GM12878 (cell line): ENCODE measurements around the gene OTOS. TPM values are rescaled to one million over a fixed set of nuclear protein-coding genes. Genes with fewer than 3 reads are reported as not detected.

Source experiments
- ATAC-seq: fragments of 200-7000 bp; cut with Tn5 transposase; 3 replicates; pipeline ENCODE4 v1.9.1; 2020; ENCODE audit warnings: mild to moderate bottlenecking, moderate library complexity
- BruUV-seq: library from RNA; stranded (reverse); fragments of 400-500 nt; replicated peaks from 2 replicates; lab custom pipeline; 2021; lab: Mats Ljungman, UMichigan
- CTCF ChIA-PET: fragments of 300-600 bp; sonication (Branson Sonifier 250); formaldehyde crosslinking; extraction: SDS; loops from one replicate; lab custom pipeline; 2021; ENCODE audit warnings: inconsistent platforms; lab: Yijun Ruan, JAX
- POLR2A ChIA-PET: fragments of 350-600 bp; formaldehyde crosslinking; extraction: SDS; loops from one replicate; lab custom pipeline; 2021; ENCODE audit warnings: inconsistent platforms; lab: Charles Lee
- RAD21 ChIA-PET: fragments of 300-600 bp; sonication (Branson Sonifier 250); formaldehyde crosslinking; loops from one replicate; lab custom pipeline; 2023; ENCODE audit warnings: antibody characterized with exemption; ENCODE audit not compliant: unreplicated experiment; lab: Charles Lee
- SMC1A ChIA-PET: fragments of 300-600 bp; sonication (Branson Sonifier 250); formaldehyde crosslinking; loops from one replicate; lab custom pipeline; 2023; ENCODE audit not compliant: unreplicated experiment, uncharacterized antibody; lab: Charles Lee
- DNase-seq: peaks from one replicate; pipeline ENCODE4 v3.0.0-alpha.2; 2011; ENCODE audit warnings: low read depth, low spot score
- FAIRE-seq: peaks from 3 replicates; lab custom pipeline; 2011; peaks lifted over from hg19 to GRCh38; lab: Jason Lieb, UNC
- H2AFZ ChIP-seq: 2 replicates; pipeline ENCODE4 v1.6.0; 2011; ENCODE audit warnings: low read depth, low read length, control low read depth; ENCODE audit not compliant: control insufficient read depth
- H3K27ac ChIP-seq: 2 replicates; pipeline ENCODE4 v1.5.1; 2011; ENCODE audit warnings: control low read depth; ENCODE audit not compliant: control insufficient read depth, insufficient read depth
- H3K27me3 ChIP-seq, 2 experiments: replicated peaks in 1 of 2; 2 replicates each; pipeline versions ENCODE4 v1.6.0 to v1.6.1; 2011; ENCODE audit warnings: low read length in 1 of 2; ENCODE audit not compliant: control insufficient read depth in 2 of 2, insufficient read depth in 2 of 2
- H3K36me3 ChIP-seq, 2 experiments: 2 replicates each; pipeline ENCODE4 v1.5.1; 2011; ENCODE audit warnings: low read length in 1 of 2; ENCODE audit not compliant: control insufficient read depth in 2 of 2, insufficient read depth in 2 of 2
- H3K4me1 ChIP-seq: 2 replicates; pipeline ENCODE4 v1.6.1; 2011; ENCODE audit warnings: mild to moderate bottlenecking, low read length, moderate library complexity, mixed read lengths; ENCODE audit not compliant: control insufficient read depth, insufficient read depth
- H3K4me2 ChIP-seq: 2 replicates; pipeline ENCODE4 v1.6.0; 2011; ENCODE audit warnings: control low read depth; ENCODE audit not compliant: control insufficient read depth, insufficient read depth
- H3K4me3 ChIP-seq: fragments of 200-600 bp; sonication (generic); 2 replicates; pipeline ENCODE4 v1.5.1; 2016
- H3K79me2 ChIP-seq: 2 replicates; pipeline ENCODE4 v1.6.0; 2011; ENCODE audit warnings: low read length; ENCODE audit not compliant: control insufficient read depth, insufficient read depth
- H3K9ac ChIP-seq: 2 replicates; pipeline ENCODE4 v1.8.0; 2011; ENCODE audit warnings: low read length, control low read depth, mixed read lengths; ENCODE audit not compliant: control insufficient read depth, insufficient read depth
- H3K9me3 ChIP-seq: replicated peaks from 3 replicates; pipeline ENCODE4 v1.5.1; 2011; ENCODE audit warnings: mild to moderate bottlenecking, low read length; ENCODE audit not compliant: control insufficient read depth, insufficient read depth
- H4K20me1 ChIP-seq: 2 replicates; pipeline ENCODE4 v1.6.0; 2011; ENCODE audit not compliant: control insufficient read depth, insufficient read depth
- ATF7 ChIP-seq: fragments of 450-650 bp; IDR thresholded peaks from 2 replicates; pipeline ENCODE4 v1.6.1; 2016; ENCODE audit warnings: low read depth, mild to moderate bottlenecking
- EED ChIP-seq: sonication (generic); IDR thresholded peaks from 2 replicates; pipeline ENCODE4 v1.6.1; 2016; ENCODE audit warnings: antibody characterized with exemption, low read depth
- IKZF1 ChIP-seq: fragments of 450-650 bp; conservative IDR thresholded peaks from 2 replicates; pipeline ENCODE4 v1.6.1; 2017; ENCODE audit warnings: antibody characterized with exemption, mild to moderate bottlenecking
- MEF2A ChIP-seq: IDR thresholded peaks from 2 replicates; pipeline ENCODE4 v1.6.1; 2011; ENCODE audit warnings: low read depth, mild to moderate bottlenecking, low read length, moderate library complexity; ENCODE audit not compliant: insufficient read depth
- MTA3 ChIP-seq: IDR thresholded peaks from 2 replicates; pipeline ENCODE4 v1.6.1; 2012; ENCODE audit warnings: low read length, inconsistent platforms, borderline replicate concordance
- POLR2A ChIP-seq: IDR thresholded peaks from 2 replicates; pipeline ENCODE4 v1.6.1; 2011; ENCODE audit warnings: low read depth, mild to moderate bottlenecking, low read length
- POLR2AphosphoS5 ChIP-seq: IDR thresholded peaks from 2 replicates; pipeline ENCODE4 v1.6.1; 2011; ENCODE audit warnings: mild to moderate bottlenecking, low read length, inconsistent platforms
- RCOR1 ChIP-seq: conservative IDR thresholded peaks from 2 replicates; pipeline ENCODE4 v1.6.1; 2012; ENCODE audit warnings: low read depth, low read length, improper control_type of control experiment
- SMAD5 ChIP-seq: IDR thresholded peaks from 2 replicates; pipeline ENCODE4 v1.6.1; 2016; ENCODE audit warnings: antibody characterized with exemption, low read depth
- SUPT20H ChIP-seq: IDR thresholded peaks from 2 replicates; pipeline ENCODE4 v1.6.1; 2011; ENCODE audit warnings: low read depth, mild to moderate bottlenecking, low read length, moderate library complexity, borderline replicate concordance; ENCODE audit not compliant: control insufficient read depth
- WRNIP1 ChIP-seq: IDR thresholded peaks from 2 replicates; pipeline ENCODE4 v1.6.1; 2011; ENCODE audit warnings: low read depth, low read length, improper control_type of control experiment, borderline replicate concordance
- ZBED1 ChIP-seq: IDR thresholded peaks from 2 replicates; pipeline ENCODE4 v1.6.1; 2016; ENCODE audit warnings: borderline replicate concordance
- ZNF217 ChIP-seq: fragments of 450-650 bp; IDR thresholded peaks from 2 replicates; pipeline ENCODE4 v1.6.1; 2017; ENCODE audit warnings: antibody characterized with exemption, mild to moderate bottlenecking
- WGBS: methylation state at CpG from one replicate; pipeline ENCODE4 v1.1.6; 2016; ENCODE audit warnings: low lambda C conversion rate; ENCODE audit not compliant: insufficient replicate concordance, insufficient coverage; ENCODE audit errors: missing lambda C conversion rate; 5-methylcytosine and 5-hydroxymethylcytosine counted together
- in situ Hi-C: fragments of 300-500 bp; cut with MboI; formaldehyde crosslinking; loops from 9 replicates; pipeline ENCODE4 v1.14.3; 2018; ENCODE audit warnings: mixed read lengths
- intact Hi-C: fragments of 100-400 bp; cut with micrococcal nuclease; formaldehyde crosslinking; loops from one replicate; pipeline ENCODE4 v1.14.2; 2022; ENCODE audit not compliant: unreplicated experiment
- polyA plus RNA-seq, 11 experiments: library from polyadenylated mRNA; depleted of rRNA in 4 of 11; unstranded in 6 of 11; stranded (reverse) in 5 of 11; fragments of >200 nt; fragmentation: Nextera tagmentation in 4 of 11; fragmentation: Illumina TruSeq in 1 of 11; extraction: Ambion mirVana in 4 of 11; extraction: Trizol in 1 of 11; gene quantifications; 1 replicate in 1 of 11; 2 replicates in 10 of 11; pipeline versions ENCODE4 v1.2.1 to v1.2.3, GENCODE V29; 2011 to 2016; ENCODE audit warnings: inconsistent platforms in 2 of 11, missing spikeins in 2 of 11, low read depth in 1 of 11
- total RNA-seq, 4 experiments: library from RNA; depleted of rRNA in 3 of 4; stranded (reverse); fragments of >200 nt in 3 of 4; fragmentation: Illumina TruSeq in 1 of 4; extraction: Trizol in 1 of 4; gene quantifications; 2 replicates each; pipeline versions ENCODE4 v1.2.1 to v1.2.3, GENCODE V29; 2013 to 2021
- TF ChIP-seq, protein P1 (sequence below): fragments of 450-650 bp; IDR thresholded peaks from 2 replicates; pipeline ENCODE4 v1.6.1; 2017; ENCODE audit warnings: mild to moderate bottlenecking, moderate library complexity
- TF ChIP-seq, protein P2 (sequence below): IDR thresholded peaks from 2 replicates; pipeline ENCODE4 v1.6.1; 2011; ENCODE audit warnings: borderline replicate concordance, low read depth, mild to moderate bottlenecking, moderate library complexity, mixed read lengths, low read length; ENCODE audit not compliant: insufficient read depth; ENCODE audit errors: extremely low read length

Gene OTOS
- total and polyA plus RNA-seq, 10 of the 15 experiments (the other 5 are each of a cell fraction or from before 2014, with no cell fraction given) = not detected

DNA sequence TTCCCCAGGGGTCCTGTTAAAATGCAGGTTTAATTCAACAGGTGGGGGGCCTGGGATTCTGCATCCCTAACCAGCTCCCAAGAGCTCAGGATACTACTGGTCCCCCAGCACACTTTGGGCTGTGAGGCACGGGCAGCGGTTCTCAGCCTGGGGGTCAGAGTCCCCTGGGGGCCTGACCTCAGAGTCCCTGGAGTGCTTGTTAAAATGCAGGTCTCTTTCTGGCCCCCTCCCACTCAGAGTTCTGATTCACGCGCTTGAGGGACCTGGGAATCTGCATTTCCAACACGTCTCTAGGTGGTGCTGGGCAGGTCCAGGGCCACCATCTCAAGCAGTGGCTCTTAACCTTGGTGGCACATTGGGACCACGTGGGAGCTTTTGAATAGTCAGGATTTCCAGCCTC is 2.8 kb upstream of the OTOS start (continued):
- TF ChIP-seq, protein P1, sequence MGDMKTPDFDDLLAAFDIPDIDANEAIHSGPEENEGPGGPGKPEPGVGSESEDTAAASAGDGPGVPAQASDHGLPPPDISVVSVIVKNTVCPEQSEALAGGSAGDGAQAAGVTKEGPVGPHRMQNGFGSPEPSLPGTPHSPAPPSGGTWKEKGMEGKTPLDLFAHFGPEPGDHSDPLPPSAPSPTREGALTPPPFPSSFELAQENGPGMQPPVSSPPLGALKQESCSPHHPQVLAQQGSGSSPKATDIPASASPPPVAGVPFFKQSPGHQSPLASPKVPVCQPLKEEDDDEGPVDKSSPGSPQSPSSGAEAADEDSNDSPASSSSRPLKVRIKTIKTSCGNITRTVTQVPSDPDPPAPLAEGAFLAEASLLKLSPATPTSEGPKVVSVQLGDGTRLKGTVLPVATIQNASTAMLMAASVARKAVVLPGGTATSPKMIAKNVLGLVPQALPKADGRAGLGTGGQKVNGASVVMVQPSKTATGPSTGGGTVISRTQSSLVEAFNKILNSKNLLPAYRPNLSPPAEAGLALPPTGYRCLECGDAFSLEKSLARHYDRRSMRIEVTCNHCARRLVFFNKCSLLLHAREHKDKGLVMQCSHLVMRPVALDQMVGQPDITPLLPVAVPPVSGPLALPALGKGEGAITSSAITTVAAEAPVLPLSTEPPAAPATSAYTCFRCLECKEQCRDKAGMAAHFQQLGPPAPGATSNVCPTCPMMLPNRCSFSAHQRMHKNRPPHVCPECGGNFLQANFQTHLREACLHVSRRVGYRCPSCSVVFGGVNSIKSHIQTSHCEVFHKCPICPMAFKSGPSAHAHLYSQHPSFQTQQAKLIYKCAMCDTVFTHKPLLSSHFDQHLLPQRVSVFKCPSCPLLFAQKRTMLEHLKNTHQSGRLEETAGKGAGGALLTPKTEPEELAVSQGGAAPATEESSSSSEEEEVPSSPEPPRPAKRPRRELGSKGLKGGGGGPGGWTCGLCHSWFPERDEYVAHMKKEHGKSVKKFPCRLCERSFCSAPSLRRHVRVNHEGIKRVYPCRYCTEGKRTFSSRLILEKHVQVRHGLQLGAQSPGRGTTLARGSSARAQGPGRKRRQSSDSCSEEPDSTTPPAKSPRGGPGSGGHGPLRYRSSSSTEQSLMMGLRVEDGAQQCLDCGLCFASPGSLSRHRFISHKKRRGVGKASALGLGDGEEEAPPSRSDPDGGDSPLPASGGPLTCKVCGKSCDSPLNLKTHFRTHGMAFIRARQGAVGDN = no peak
- TF ChIP-seq MEF2A (no peak), WRNIP1 (no peak), SUPT20H (no peak), POLR2A (no peak), ZBED1 (no peak)
- TF ChIP-seq, protein P2, sequence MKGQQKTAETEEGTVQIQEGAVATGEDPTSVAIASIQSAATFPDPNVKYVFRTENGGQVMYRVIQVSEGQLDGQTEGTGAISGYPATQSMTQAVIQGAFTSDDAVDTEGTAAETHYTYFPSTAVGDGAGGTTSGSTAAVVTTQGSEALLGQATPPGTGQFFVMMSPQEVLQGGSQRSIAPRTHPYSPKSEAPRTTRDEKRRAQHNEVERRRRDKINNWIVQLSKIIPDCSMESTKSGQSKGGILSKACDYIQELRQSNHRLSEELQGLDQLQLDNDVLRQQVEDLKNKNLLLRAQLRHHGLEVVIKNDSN = no peak
- TF ChIP-seq, all 136 proteins: peak for 0

DNA sequence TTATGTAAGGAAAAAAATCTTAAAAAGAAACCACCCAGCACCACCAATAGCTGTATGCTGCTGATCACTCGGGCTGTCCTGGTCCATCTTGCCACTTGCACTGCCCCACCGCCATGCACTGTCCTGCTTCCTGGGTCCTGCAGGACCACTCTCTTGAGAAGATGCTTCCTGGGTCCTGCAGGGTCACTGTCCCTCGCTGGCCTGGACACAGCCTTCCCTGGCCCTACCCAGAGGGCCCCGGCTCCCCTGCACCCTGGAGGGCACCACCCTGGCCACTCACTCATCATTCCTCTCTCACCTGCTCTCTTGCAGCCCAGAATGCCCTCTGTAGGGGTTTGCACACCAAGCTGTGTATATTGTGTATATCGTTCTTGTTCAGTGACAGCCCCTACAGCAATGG is 2.4 kb upstream of the OTOS start:
- in situ Hi-C loops = loop anchor here (5.0 to 10.0 kb wide), 2 partner anchors 86 to 1108 kb away; no protein-coding TSS in a partner anchor
- no peak for ATAC-seq
- Histone ChIP-seq H3K4me2 (no peak overlapping the region), H3K27ac (no peak overlapping the region), H3K9ac (no peak overlapping the region)
- POLR2A ChIA-PET = no interaction called here
- no peak for TF ChIP-seq SMAD5
- no peak for TF ChIP-seq ATF7
- no peak for TF ChIP-seq ZNF217
- no peak for TF ChIP-seq RCOR1
- no peak for TF ChIP-seq EED
- no peak for TF ChIP-seq IKZF1
- no peak for TF ChIP-seq MTA3
- no peak for TF ChIP-seq POLR2AphosphoS5
- TF ChIP-seq, all 136 proteins: peak for 0
- ChIA-PET SMC1A (interaction anchor here (0.9 to 4.4 kb wide), 2 partner anchors 79 to 82 kb away, joined by 3 to 33 read pairs; no protein-coding TSS in a partner anchor), CTCF (interaction anchor here (0.6 to 6.1 kb wide), 7 partner anchors 10 to 999 kb away, joined by 3 to 78 read pairs (median 6); no protein-coding TSS in a partner anchor), RAD21 (interaction anchor here (1.7 to 4.0 kb wide), 2 partner anchors 79 to 82 kb away, joined by 5 to 33 read pairs; no protein-coding TSS in a partner anchor)
- WGBS = 39% methylated on average over 5 of the region's 5 CpGs
- BruUV-seq = no TSS peak
- no peak overlapping the region for H3K4me3 ChIP-seq
- no peaks in the 10 kb centered on the region for H3K79me2 ChIP-seq
- no peaks in the 10 kb centered on the region for H4K20me1 ChIP-seq
- peaks cover 0 to 2% of the 10 kb centered on the region in 2 experiments; a peak in 2 of 4 replicates for H3K27me3 ChIP-seq
- H3K4me1 ChIP-seq = no peaks in the 10 kb centered on the region
- H2AFZ ChIP-seq = no peak overlapping the region
- FAIRE-seq (no peak), DNase-seq (no peak)
- intact Hi-C loops = loop anchor here (1.0 to 10.0 kb wide), 2 partner anchors 82 to 1108 kb away; no protein-coding TSS in a partner anchor
- H3K36me3 ChIP-seq = no peaks in the 10 kb centered on the region
- no peaks in the 10 kb centered on the region; the same call in 2 of the 3 replicates for H3K9me3 ChIP-seq
